ENCODE results near the gene POMP.

Gene POMP

DNA sequence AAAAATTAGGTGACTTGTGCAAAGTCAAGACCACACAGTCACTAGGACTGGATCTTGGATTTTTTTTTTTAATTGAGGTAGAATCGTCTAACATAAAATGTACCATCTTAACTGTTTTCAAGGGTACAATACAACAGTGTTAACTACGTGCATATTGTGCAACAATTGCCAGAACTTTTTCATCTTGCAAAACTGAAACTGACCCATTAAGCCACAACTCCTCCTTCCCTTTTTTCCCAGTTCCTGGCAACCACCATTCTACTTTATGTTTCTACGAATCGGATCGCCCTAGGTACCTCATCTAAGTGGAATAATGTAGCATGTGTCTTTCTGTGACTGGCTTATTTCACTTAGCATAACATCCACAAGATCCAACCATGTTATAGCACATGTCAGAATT, 37.5 kb upstream of the POMP start:
- TF ChIP-seq CTCF (IDR thresholded peaks at IDR 0.05; ENCODE audit: borderline replicate concordance, extremely low read depth, low read length, poor library complexity, severe bottlenecking): no peak
- TF ChIP-seq EZH2 (IDR thresholded peaks at IDR 0.05; ENCODE audit: borderline replicate concordance, low read depth, low read length, severe bottlenecking): no peak
- no peaks in the 10 kb centered on the region for H3K36me3 ChIP-seq (ENCODE audit: insufficient read depth, low read length)
- no peak for ATAC-seq (ENCODE audit: insufficient read depth, low read depth)

GRCh38 chr13:28622286-28622685, 36.6 kb upstream of the POMP start:
- Histone ChIP-seq H4K20me1 (ENCODE audit: insufficient read depth, low read length) (no peaks in the 10 kb centered on the region), H3K27me3 (ENCODE audit: insufficient read depth, low read length, poor library complexity) (no peaks in the 10 kb centered on the region), H3K9ac (ENCODE audit: low read depth, low read length) (no peak overlapping the region), H3K9me3 (ENCODE audit: insufficient read depth, low read length, severe bottlenecking) (no peaks in the 10 kb centered on the region), H3K4me2 (ENCODE audit: insufficient read depth, low read length) (no peak overlapping the region), H3K4me3 (ENCODE audit: low read depth in 1 of 2, low read length in 2 of 2) (no peak overlapping the region), H2AFZ (ENCODE audit: low read depth, low read length) (no peak overlapping the region), H3K36me3 (ENCODE audit: insufficient read depth, low read length) (no peaks in the 10 kb centered on the region), H3K4me1 (ENCODE audit: insufficient read depth, low read length) (0 out of 2 replicates have a peak, but pooled peaks cover 7% of the 10 kb centered on the region), H3K27ac (ENCODE audit: low read length) (no peak overlapping the region), H3K79me2 (ENCODE audit: insufficient read depth, low read length) (no peaks in the 10 kb centered on the region)
- no peak for ATAC-seq (ENCODE audit: insufficient read depth, low read depth)
- no peak for TF ChIP-seq CTCF (IDR thresholded peaks at IDR 0.05; ENCODE audit: borderline replicate concordance, extremely low read depth, low read length, poor library complexity, severe bottlenecking)
- TF ChIP-seq EZH2 (IDR thresholded peaks at IDR 0.05; ENCODE audit: borderline replicate concordance, low read depth, low read length, severe bottlenecking): no peak
- DNase-seq: no peak

More for the DNA sequence above, 37.5 kb upstream of the POMP start:
- H3K27ac ChIP-seq (ENCODE audit: low read length): no peak overlapping the region
- H3K9me3 ChIP-seq (ENCODE audit: insufficient read depth, low read length, severe bottlenecking): no peaks in the 10 kb centered on the region
- H3K79me2 ChIP-seq (ENCODE audit: insufficient read depth, low read length): no peaks in the 10 kb centered on the region
- H2AFZ ChIP-seq (ENCODE audit: low read depth, low read length): no peak overlapping the region
- H3K4me1 ChIP-seq (ENCODE audit: insufficient read depth, low read length): 0 out of 2 replicates have a peak, but pooled peaks cover 7% of the 10 kb centered on the region
- H4K20me1 ChIP-seq (ENCODE audit: insufficient read depth, low read length): no peaks in the 10 kb centered on the region
- no peak overlapping the region for H3K9ac ChIP-seq (ENCODE audit: low read depth, low read length)
- no peak overlapping the region for H3K4me2 ChIP-seq (ENCODE audit: insufficient read depth, low read length)
- H3K27me3 ChIP-seq (ENCODE audit: insufficient read depth, low read length, poor library complexity): no peaks in the 10 kb centered on the region
- H3K4me3 ChIP-seq (ENCODE audit: low read depth in 1 of 2, low read length in 2 of 2): no peak overlapping the region
- no peak for DNase-seq

DNA sequence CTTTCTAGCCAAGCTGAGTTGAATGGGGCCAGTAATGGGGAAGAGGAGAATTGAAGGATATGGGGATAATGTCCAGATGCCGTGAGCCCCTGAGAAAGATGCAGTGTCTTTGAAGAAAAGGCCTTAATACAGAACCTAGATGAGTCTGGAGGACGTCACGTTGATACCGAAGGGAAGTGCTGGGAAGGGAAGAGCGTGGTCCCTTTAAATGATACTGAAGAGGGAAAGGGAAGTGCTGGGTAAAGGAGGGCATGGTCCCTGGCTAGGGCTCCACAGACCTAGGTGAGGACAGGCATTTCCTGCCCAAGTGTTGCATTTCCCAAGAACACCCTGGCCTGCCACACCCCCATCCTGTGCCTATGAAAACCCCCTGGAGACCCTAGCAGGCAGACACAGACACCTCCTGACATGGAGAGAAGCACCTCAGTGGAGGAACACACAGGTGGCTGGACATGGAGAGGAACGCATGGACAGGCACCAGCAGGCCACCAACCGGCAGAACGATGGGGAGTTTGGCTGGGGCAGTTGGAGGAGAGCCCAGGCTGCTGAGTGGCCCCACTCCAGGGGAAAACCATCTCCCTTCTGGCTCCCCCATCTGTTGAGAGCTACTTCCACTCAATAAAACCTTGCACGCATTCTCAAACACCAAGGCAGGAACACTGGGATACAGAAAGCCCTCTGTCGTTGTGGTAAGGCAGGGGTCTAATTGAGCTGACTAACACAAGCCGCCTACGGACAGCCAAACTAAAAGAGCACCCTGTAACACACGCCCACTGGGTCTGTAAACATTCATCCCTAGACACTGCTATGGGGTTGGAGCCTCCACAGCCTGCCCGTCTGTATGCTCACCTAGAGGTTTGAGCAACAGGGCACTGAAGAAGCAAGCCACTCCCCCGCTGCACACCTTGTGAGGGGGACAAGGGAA, 34.9 kb upstream of the POMP start:
- Histone ChIP-seq H3K4me1 (ENCODE audit: insufficient read depth, low read length) (0 out of 2 replicates have a peak, but pooled peaks cover 7% of the 10 kb centered on the region), H3K27me3 (ENCODE audit: insufficient read depth, low read length, poor library complexity) (no peaks in the 10 kb centered on the region), H4K20me1 (ENCODE audit: insufficient read depth, low read length) (no peaks in the 10 kb centered on the region), H3K9me3 (ENCODE audit: insufficient read depth, low read length, severe bottlenecking) (no peaks in the 10 kb centered on the region), H3K27ac (ENCODE audit: low read length) (no peak overlapping the region), H3K4me3 (ENCODE audit: low read depth in 1 of 2, low read length in 2 of 2) (no peak overlapping the region), H3K36me3 (ENCODE audit: insufficient read depth, low read length) (no peaks in the 10 kb centered on the region), H3K79me2 (ENCODE audit: insufficient read depth, low read length) (no peaks in the 10 kb centered on the region), H2AFZ (ENCODE audit: low read depth, low read length) (no peak overlapping the region; the same call in 1 of the 2 replicates), H3K9ac (ENCODE audit: low read depth, low read length) (no peak overlapping the region), H3K4me2 (ENCODE audit: insufficient read depth, low read length) (no peak overlapping the region)
- no peak for ATAC-seq (ENCODE audit: insufficient read depth, low read depth)
- TF ChIP-seq CTCF (IDR thresholded peaks at IDR 0.05; ENCODE audit: borderline replicate concordance, extremely low read depth, low read length, poor library complexity, severe bottlenecking): no peak
- no peak for TF ChIP-seq EZH2 (IDR thresholded peaks at IDR 0.05; ENCODE audit: borderline replicate concordance, low read depth, low read length, severe bottlenecking)
- no peak for DNase-seq

All from DND-41 (cell line).